Measurements from ENCODE around the gene CCN5.

CCN5 gene

GRCh38 chr20:44739942-44740341, 24.8 kb downstream of the CCN5 start:
- Histone ChIP-seq H2AFZ (ENCODE audit: low read depth, low read length) (no peak overlapping the region), H3K27me3 (ENCODE audit: insufficient read depth, low read length) (peaks cover 43% of the 10 kb centered on the region), H3K36me3 (ENCODE audit: insufficient read depth, low read length) (no peaks in the 10 kb centered on the region), H3K4me1 (ENCODE audit: insufficient read depth, low read length) (no peaks in the 10 kb centered on the region), H3K4me3 (ENCODE audit: low read length) (no peak overlapping the region), H3K9me3 (ENCODE audit: low read length) (peaks cover 1% of the 10 kb centered on the region)

GRCh38 chr20:44742304-44743079, 27.3 kb downstream of the CCN5 start:
- Histone ChIP-seq H2AFZ (ENCODE audit: low read depth, low read length) (no peak overlapping the region), H3K27me3 (ENCODE audit: insufficient read depth, low read length) (peaks cover 66% of the 10 kb centered on the region), H3K9me3 (ENCODE audit: low read length) (peaks cover 1% of the 10 kb centered on the region), H3K4me1 (ENCODE audit: insufficient read depth, low read length) (peaks cover 5% of the 10 kb centered on the region), H3K36me3 (ENCODE audit: insufficient read depth, low read length) (no peaks in the 10 kb centered on the region), H3K4me3 (ENCODE audit: low read length) (no peak overlapping the region)

GRCh38 chr20:44743080-44743701, 28.0 kb downstream of the CCN5 start:
- Histone ChIP-seq H3K4me3 (ENCODE audit: low read length) (no peak overlapping the region), H3K9me3 (ENCODE audit: low read length) (no peaks in the 10 kb centered on the region), H3K36me3 (ENCODE audit: insufficient read depth, low read length) (no peaks in the 10 kb centered on the region), H3K27me3 (ENCODE audit: insufficient read depth, low read length) (peaks cover 66% of the 10 kb centered on the region), H3K4me1 (ENCODE audit: insufficient read depth, low read length) (peaks cover 5% of the 10 kb centered on the region), H2AFZ (ENCODE audit: low read depth, low read length) (no peak overlapping the region)

- Histone ChIP-seq H3K4me1 (ENCODE audit: insufficient read depth, low read length) (peaks cover 5% of the 10 kb centered on the region), H2AFZ (ENCODE audit: low read depth, low read length) (no peak overlapping the region), H3K9me3 (ENCODE audit: low read length) (no peaks in the 10 kb centered on the region), H3K27me3 (ENCODE audit: insufficient read depth, low read length) (peaks cover 66% of the 10 kb centered on the region), H3K4me3 (ENCODE audit: low read length) (no peak overlapping the region), H3K36me3 (ENCODE audit: insufficient read depth, low read length) (no peaks in the 10 kb centered on the region)
Observed at GRCh38 chr20:44743916-44744655, 28.9 kb downstream of the CCN5 start.

- Histone ChIP-seq H3K36me3 (ENCODE audit: insufficient read depth, low read length) (no peaks in the 10 kb centered on the region), H3K4me3 (ENCODE audit: low read length) (no peak overlapping the region), H3K4me1 (ENCODE audit: insufficient read depth, low read length) (peaks cover 5% of the 10 kb centered on the region), H3K9me3 (ENCODE audit: low read length) (no peaks in the 10 kb centered on the region), H3K27me3 (ENCODE audit: insufficient read depth, low read length) (peaks cover 63% of the 10 kb centered on the region), H2AFZ (ENCODE audit: low read depth, low read length) (no peak overlapping the region)
Observed at GRCh38 chr20:44745122-44745597, 30.0 kb downstream of the CCN5 start.

GRCh38 chr20:44745598-44746366, 30.6 kb downstream of the CCN5 start, which contains the start of gene KCNK15:
TSS of gene KCNK15 (plus strand) at chr20:44745865. CDS start at chr20:44745911, 46 bp downstream.
- Histone ChIP-seq H3K4me3 (ENCODE audit: low read length) (peak within 1 kb of the TSS; percentile 17), H2AFZ (ENCODE audit: low read depth, low read length) (no peak within 1 kb of the TSS), H3K4me1 (ENCODE audit: insufficient read depth, low read length) (peaks cover 5% of the 10 kb centered on the region), H3K27me3 (ENCODE audit: insufficient read depth, low read length) (peaks cover 59% of the 10 kb centered on the region), H3K36me3 (ENCODE audit: insufficient read depth, low read length) (no peaks in the 10 kb centered on the region), H3K9me3 (ENCODE audit: low read length) (no peaks in the 10 kb centered on the region)

GRCh38 chr20:44746367-44747165, 31.4 kb downstream of the CCN5 start:
- H3K36me3 ChIP-seq (ENCODE audit: insufficient read depth, low read length): no peaks in the 10 kb centered on the region
- peaks cover 57% of the 10 kb centered on the region for H3K27me3 ChIP-seq (ENCODE audit: insufficient read depth, low read length)
- H3K4me1 ChIP-seq (ENCODE audit: insufficient read depth, low read length): peaks cover 5% of the 10 kb centered on the region
- H2AFZ ChIP-seq (ENCODE audit: low read depth, low read length): no peak overlapping the region
- no peak overlapping the region for H3K4me3 ChIP-seq (ENCODE audit: low read length)
- no peaks in the 10 kb centered on the region for H3K9me3 ChIP-seq (ENCODE audit: low read length)

GRCh38 chr20:44747166-44748004, 32.2 kb downstream of the CCN5 start:
- Histone ChIP-seq H3K4me3 (ENCODE audit: low read length) (no peak overlapping the region), H3K4me1 (ENCODE audit: insufficient read depth, low read length) (peaks cover 5% of the 10 kb centered on the region), H3K36me3 (ENCODE audit: insufficient read depth, low read length) (no peaks in the 10 kb centered on the region), H3K9me3 (ENCODE audit: low read length) (no peaks in the 10 kb centered on the region), H3K27me3 (ENCODE audit: insufficient read depth, low read length) (peaks cover 49% of the 10 kb centered on the region), H2AFZ (ENCODE audit: low read depth, low read length) (no peak overlapping the region)

- Histone ChIP-seq H3K36me3 (ENCODE audit: insufficient read depth, low read length) (no peaks in the 10 kb centered on the region), H2AFZ (ENCODE audit: low read depth, low read length) (no peak overlapping the region), H3K4me1 (ENCODE audit: insufficient read depth, low read length) (peaks cover 5% of the 10 kb centered on the region), H3K27me3 (ENCODE audit: insufficient read depth, low read length) (peaks cover 43% of the 10 kb centered on the region), H3K4me3 (ENCODE audit: low read length) (no peak overlapping the region), H3K9me3 (ENCODE audit: low read length) (no peaks in the 10 kb centered on the region)
Observed at GRCh38 chr20:44748005-44748370, 32.8 kb downstream of the CCN5 start.

- peaks cover 20% of the 10 kb centered on the region for H3K27me3 ChIP-seq (ENCODE audit: insufficient read depth, low read length)
Observed at GRCh38 chr20:44750081-44750805, 35.1 kb downstream of the CCN5 start.

More at GRCh38 chr20:44750081-44750805, 35.1 kb downstream of the CCN5 start:
- Histone ChIP-seq H3K9me3 (ENCODE audit: low read length) (no peaks in the 10 kb centered on the region), H3K4me3 (ENCODE audit: low read length) (no peak overlapping the region), H2AFZ (ENCODE audit: low read depth, low read length) (no peak overlapping the region), H3K4me1 (ENCODE audit: insufficient read depth, low read length) (peaks cover 5% of the 10 kb centered on the region), H3K36me3 (ENCODE audit: insufficient read depth, low read length) (no peaks in the 10 kb centered on the region)
